A549 (cell line): Measurements from ENCODE around the gene PIP5K1A.

Source experiments
- ATOH8 ChIP-seq: fragments of 250-450 bp; sonication (Bioruptor Pico); IDR thresholded peaks from 2 replicates; pipeline ENCODE4 v1.5.0; 2020; ENCODE audit warnings: low read depth, mild to moderate bottlenecking, moderate library complexity
- BHLHE40 ChIP-seq: IDR thresholded peaks from 2 replicates; pipeline ENCODE4 v1.6.1; 2012; ENCODE audit warnings: low read depth, low read length, inconsistent platforms
- CBX2 ChIP-seq: fragments of 200-600 bp; sonication (generic); IDR thresholded peaks from 2 replicates; pipeline ENCODE4 v1.6.1; 2016; ENCODE audit warnings: low read depth, mild to moderate bottlenecking, borderline replicate concordance
- CTCF ChIP-seq: fragments of >200 bp; sonication (Bioruptor Twin); formaldehyde crosslinking; IDR thresholded peaks from 3 replicates; pipeline ENCODE4 v1.5.1; 2016
- E2F6 ChIP-seq: IDR thresholded peaks from 2 replicates; pipeline ENCODE4 v1.6.1; 2012; ENCODE audit warnings: low read depth, borderline replicate concordance
- EHMT2 ChIP-seq: fragments of 200-600 bp; sonication (generic); IDR thresholded peaks from 2 replicates; pipeline ENCODE4 v1.6.1; 2016; ENCODE audit warnings: antibody characterized with exemption, low read depth, mild to moderate bottlenecking, moderate library complexity
- EP300 ChIP-seq, 2 experiments: fragments of >200 bp; sonication (Bioruptor Twin); formaldehyde crosslinking; IDR thresholded peaks; 2 replicates in 1 of 2; 3 replicates in 1 of 2; pipeline ENCODE4 v1.6.1; 2016 to 2017
- HDAC2 ChIP-seq: fragments of 200-600 bp; sonication (generic); IDR thresholded peaks from 2 replicates; pipeline ENCODE4 v1.6.1; 2016
- MAFK ChIP-seq: fragments of 450-650 bp; IDR thresholded peaks from 2 replicates; pipeline ENCODE4 v1.6.1; 2014; ENCODE audit not compliant: partially characterized antibody
- POLR2A ChIP-seq: IDR thresholded peaks from 2 replicates; pipeline ENCODE4 v1.6.1; 2012; ENCODE audit warnings: mild to moderate bottlenecking, low read length
- RAD21 ChIP-seq, 2 experiments: fragments of >200 bp in 1 of 2; sonication (Bioruptor Twin) in 1 of 2; formaldehyde crosslinking in 1 of 2; IDR thresholded peaks in 1 of 2; conservative IDR thresholded peaks in 1 of 2; 2 replicates in 1 of 2; 3 replicates in 1 of 2; pipeline ENCODE4 v1.6.1; 2012 to 2018; ENCODE audit warnings: inconsistent platforms in 1 of 2
- RNF2 ChIP-seq: fragments of 200-600 bp; sonication (generic); IDR thresholded peaks from 2 replicates; pipeline ENCODE4 v1.6.1; 2016; ENCODE audit warnings: low read depth, mild to moderate bottlenecking, antibody characterized with exemption, moderate library complexity, borderline replicate concordance
- SMC3 ChIP-seq: fragments of >200 bp; sonication (Bioruptor Twin); formaldehyde crosslinking; IDR thresholded peaks from 3 replicates; pipeline ENCODE4 v1.6.1; 2018; ENCODE audit warnings: inconsistent platforms
- SREBF2 ChIP-seq: fragments of 450-650 bp; IDR thresholded peaks from 2 replicates; pipeline ENCODE4 v1.6.1; 2014; ENCODE audit warnings: mild to moderate bottlenecking, moderate library complexity

GRCh38 chr1:151289991-151290708 is 91.8 kb downstream of the PIP5K1A start:
- TF ChIP-seq POLR2A (no peak), EP300 (IDR thresholded peaks at IDR 0.05) (no peak), E2F6 (no peak), CTCF (no peak), RAD21 (conservative IDR thresholded peaks at IDR 0.05 in 1 of 2, IDR thresholded peaks at IDR 0.05 in 1 of 2) (no peak), MAFK (no peak), SREBF2 (no peak), BHLHE40 (no peak), ATOH8 (CRISPR knock-in tag) (no peak), EHMT2 (no peak), CBX2 (no peak), HDAC2 (no peak), RNF2 (no peak), SMC3 (no peak)
